Stimulated activated CD4-positive, alpha-beta T cell treated with anti-CD3 and anti-CD28 coated beads, Interleukin-1b, Interleukin-23, amount 100 ng/mL, for 24 hours (primary cell): Measurements from ENCODE around the gene TRAF2.
A peak's percentile ranks its signal among the peaks of the same experiment; 100 is the strongest.

Experiments
- DNase-seq, 4 experiments: peaks; one replicate each; pipeline ENCODE4 v3.0.0-alpha.2; 2020; ENCODE audit warnings: low read depth in 4 of 4, low spot score in 1 of 4

Gene TRAF2

DNA sequence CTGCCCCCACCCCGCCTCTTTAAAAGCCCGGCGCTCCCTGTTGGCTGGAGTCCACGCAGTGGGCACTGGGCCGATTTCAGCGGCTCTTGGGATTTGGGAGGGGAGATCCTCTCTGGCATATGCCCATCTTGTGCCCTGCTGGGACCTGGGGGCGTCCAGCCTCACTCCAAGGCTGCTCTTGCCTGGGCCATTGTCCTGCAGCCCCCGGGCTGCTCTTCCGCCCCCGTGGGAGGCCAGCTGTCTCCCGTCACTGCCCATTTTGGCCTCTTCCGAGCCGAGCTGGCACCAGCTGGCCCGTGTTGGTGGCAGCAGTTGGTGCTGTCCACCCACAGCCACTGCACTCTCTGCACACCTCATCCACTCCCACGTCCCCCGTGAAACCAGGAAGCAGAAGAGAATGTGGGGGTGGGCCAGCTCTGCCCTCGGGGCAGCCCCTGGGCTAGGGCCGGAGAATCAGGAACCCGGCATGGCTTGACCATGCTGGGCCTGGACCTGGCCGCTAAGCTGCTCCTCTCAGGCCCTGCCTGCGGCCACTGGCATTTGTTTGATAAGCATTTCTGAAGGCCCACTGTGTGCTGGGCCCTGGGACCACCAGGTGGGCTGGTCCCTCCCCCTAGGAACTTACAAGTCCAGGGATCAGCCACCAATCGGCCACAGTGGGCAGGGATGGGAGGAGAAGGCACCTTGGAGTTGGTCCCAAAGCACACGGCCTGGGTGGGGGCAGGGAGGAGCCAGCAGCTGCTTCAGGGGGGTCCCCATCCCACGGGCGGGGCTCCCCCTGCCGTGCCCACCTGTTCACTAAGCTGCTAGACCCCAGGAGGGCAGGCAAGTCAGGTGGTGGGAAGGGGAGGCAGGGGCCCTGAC lies 60.9 kb downstream of the TRAF2 start:
- DNase-seq, result no peak

DNA sequence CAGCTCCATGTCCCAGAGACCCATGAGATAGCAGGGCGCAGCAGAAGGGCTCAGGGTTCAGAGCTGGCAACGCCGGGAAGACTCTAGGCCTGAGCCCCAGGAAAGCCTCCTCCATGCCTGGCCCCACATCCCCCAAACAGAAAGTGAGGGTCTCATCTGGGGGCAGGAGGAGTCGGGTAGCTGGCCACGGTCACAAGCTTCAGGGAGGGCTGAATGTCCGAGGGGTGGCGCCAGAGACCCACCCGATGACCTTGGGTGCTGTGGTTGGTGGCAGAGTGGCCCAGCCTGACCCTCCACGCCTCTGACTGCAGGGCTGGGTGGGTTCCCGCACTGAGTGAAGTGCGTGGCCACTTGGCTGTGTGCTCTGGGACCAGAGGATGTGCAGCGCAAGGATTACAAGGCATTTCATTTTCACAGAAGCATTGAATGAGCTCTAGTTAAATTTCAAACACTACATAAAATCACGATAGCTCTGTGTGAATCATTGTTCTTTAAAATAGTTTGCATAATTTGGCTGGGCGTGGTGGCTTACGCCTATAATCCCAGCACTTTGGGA lies 61.7 kb downstream of the TRAF2 start:
- no peak for DNase-seq

DNA sequence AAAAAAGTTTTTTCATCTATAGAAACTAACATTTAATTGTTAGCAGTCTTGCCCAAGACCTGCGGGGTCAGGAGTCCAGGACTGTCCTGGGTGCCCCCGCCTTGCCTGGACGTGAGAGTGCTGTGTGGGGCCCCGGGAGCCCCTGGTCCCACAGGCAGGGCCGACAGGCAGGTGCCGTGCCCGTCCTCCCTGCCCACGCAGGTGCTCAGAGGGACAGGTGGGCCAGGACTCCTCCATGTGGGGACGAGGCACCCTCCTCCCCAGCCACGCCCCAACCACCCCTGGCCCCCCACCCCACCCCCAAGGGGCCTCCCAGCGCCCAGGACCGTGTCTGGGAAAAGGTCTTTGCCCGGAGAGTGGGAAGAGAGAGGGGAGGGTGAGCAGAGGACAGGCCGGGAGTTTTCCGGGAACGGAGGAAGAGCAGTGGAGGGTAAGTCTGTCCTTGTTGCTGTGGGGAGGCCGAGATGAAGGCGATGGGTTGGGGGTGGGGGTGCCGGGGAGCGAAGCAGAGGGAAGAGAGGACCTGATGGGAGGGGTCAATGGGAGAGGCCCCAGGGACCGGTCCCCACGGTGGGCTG lies 63.0 kb downstream of the TRAF2 start:
- DNase-seq, result no peak

DNA sequence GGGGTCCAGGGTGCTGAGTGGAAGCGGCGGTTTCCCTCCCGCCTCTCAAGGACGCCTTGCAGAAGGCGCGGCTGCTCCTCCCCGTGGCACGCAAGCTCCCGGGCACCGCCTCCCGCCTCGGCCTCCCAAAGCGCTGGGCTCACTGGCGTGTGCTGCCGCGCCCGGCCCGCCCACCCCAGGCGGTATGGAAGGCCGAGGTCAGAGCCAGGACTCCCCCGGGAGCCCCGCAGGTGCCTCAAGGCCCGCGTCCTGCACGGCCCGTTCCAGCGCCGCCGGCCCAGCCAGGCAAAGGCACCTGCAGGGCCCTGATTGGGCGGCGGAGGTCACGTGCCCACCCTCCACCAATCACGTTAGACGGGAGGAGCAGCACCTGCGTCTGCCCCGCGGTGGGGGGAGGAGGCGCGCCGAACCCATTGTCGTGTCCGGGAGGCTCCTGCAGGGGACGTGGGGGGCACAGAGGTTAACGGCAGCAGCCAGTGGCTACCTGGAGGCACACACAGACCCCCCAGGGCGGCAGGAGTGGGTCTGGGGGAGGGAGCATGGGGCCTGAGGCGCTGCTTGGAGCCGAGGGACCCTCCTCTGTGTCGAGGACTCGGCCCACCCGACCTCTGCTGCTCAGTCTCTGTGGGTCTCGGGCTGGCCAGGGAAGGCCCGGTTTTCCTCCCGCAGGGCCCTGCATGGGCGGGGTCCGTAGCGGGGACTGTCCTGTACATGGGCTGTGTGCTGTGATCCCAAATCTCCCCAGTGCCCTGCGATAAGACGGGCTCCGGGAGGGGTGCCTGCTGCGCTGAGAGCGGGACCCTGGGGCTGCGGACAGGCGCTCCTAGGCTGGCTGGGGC lies 63.7 kb downstream of the TRAF2 start:
- DNase-seq, result peak; percentile 81 to 97 (median 90)

DNA sequence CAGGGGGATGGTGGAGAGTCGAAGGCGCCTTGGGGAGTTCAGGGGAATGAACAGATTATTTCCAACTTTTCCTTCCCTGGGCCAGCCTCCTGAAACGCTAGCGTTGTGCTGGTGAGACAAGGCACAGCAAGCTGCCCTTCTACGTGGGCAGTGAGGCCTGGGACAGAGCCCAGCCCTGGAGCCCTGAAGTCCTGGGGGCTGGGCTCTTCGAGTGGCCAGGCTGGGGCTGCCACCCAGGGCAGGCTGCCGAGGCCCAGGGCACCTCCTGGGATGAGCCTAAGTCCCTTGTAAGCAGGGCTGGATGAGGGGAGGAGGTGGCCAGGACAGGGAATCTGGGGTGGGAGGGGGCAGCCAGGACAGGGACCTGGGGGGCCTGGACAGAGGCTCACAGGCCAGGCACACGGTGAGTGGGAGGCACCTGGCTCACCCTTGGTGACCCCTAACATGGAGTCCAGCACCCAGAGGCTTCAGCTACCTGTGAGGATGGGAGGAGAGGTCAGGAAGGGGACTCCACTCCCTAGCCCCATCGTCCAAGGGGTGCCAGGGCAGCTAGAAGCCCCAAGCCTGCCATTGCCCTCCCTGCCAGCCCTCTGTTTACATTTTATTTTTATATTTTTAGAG lies 64.5 kb downstream of the TRAF2 start:
- no peak for DNase-seq

DNA sequence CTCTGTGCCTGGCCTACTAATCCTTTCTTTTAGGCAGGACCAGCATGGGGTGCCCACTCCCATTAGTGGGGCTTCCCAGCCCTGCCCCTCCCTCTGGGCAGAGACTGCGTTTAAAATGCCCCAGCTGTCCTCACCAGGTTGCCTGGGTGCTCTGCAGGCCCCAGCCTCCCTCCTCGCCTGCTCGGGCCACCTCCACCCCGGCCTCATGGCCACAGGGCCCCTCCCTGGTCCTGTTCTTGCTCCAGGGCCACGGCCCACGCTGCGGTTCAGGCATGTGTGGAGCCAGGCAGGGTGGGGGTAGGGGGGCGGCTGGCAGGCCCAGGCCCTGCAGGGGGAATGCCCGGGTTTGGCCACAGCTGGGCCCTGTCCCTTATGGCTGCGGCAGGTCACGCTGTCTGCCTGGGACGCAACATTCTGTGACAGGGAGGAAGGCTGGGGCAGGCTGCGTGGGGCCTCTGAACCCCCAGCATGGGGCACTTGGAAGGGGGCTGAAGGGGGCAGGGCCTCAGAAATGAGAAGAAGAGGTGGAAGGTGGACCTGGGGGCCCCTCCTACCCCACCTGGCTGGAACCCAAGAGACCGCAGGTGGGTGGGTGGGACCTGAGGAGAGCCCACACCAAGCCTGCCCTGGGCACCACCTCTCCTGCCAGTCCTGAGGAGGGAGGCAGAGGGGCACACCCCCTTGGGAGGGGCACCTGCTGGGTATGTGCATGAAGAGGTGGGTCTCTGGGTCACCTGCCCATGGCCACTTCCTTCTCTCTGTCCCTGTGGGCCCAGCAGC lies 65.4 kb downstream of the TRAF2 start, which contains the start of gene LCN12:
TSS of gene LCN12 (plus strand) at position 733 of the 780 bp plus-strand sequence. CDS start 55 bp downstream, outside the sequence.
- DNase-seq, result no peak

DNA sequence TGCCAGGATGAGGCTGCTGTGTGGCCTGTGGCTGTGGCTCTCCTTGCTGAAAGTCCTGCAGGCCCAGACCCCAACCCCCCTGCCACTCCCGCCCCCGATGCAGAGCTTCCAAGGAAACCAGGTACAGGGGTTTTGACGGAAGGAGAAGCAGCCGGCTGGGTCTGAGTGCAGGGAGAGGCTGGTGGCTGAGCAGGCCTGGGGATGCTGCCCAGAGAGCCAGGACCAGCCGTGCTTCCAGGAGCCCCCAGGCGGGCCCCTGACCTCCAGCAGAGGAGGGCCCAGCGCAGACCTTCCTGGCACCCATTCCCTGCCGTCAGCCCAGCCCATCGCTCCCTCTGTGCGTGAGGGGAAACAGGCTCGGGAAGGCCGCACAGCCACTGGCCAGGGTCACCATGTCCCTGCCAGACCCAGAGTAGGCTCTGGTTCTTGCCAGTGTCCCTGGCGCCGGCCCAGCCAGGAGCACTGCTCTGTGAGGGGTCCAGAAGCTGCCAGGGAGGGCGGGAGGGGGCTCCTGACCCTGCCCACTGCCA lies 66.1 kb downstream of the TRAF2 start:
- DNase-seq, result no peak

DNA sequence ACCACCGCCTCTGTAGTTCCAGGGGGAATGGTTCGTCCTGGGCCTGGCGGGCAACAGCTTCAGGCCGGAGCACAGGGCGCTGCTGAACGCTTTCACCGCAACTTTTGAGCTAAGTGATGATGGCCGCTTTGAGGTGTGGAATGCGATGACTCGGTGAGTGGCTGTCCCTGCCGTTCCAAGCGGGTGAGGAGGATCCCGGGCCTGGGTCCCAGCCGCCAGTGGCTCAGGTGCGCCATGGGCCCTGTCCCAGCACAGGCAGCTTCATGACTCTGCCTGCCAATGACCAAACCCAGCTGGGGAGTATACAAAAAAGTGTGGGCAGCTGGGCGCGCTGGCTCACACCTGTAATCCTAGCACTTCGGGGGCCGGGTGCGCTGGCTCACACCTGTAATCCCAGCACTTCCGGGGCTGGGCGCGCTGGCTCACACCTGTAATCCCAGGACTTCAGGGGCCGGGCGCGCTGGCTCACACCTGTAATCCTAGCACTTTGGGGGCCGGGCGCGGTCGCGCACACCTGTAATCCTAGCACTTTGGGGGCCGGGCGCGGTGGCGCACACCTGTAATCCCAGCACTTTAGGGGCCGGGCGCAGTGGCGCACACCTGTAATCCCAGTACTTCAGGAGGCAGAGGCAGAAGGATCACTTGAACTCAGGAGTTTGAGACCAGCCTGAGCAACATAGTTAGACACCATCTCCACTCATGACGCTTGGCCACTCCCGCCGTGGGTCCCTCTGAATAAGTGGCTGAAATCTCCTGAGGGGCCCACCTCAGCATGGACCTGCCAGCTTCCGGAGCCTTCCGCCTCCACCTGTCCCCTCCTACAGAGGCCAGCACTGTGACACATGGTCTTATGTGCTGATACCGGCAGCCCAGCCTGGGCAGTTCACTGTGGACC lies 66.8 kb downstream of the TRAF2 start:
- DNase-seq, result no peak

DNA sequence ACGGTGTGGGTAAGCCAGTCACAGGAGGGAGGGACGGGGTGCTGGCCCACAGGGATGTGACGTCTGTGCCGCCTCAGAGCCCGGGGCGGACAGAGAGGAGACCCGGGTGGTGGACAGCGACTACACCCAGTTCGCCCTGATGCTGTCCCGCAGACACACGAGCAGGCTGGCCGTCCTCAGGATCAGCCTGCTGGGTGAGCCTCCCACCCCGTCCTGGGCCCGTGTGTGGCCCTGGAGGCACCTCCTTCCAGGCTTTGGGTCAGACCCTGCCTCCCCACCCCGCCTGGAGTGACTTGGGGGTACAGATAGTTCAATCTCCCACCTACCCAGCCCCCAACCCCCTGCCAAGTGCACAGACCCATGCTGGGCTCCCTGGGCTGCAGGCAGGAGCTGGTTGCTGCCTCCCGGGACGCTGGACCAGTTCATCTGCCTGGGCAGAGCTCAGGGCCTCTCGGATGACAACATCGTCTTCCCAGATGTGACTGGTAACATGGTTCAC lies 67.5 kb downstream of the TRAF2 start:
- DNase-seq, result no peak

DNA sequence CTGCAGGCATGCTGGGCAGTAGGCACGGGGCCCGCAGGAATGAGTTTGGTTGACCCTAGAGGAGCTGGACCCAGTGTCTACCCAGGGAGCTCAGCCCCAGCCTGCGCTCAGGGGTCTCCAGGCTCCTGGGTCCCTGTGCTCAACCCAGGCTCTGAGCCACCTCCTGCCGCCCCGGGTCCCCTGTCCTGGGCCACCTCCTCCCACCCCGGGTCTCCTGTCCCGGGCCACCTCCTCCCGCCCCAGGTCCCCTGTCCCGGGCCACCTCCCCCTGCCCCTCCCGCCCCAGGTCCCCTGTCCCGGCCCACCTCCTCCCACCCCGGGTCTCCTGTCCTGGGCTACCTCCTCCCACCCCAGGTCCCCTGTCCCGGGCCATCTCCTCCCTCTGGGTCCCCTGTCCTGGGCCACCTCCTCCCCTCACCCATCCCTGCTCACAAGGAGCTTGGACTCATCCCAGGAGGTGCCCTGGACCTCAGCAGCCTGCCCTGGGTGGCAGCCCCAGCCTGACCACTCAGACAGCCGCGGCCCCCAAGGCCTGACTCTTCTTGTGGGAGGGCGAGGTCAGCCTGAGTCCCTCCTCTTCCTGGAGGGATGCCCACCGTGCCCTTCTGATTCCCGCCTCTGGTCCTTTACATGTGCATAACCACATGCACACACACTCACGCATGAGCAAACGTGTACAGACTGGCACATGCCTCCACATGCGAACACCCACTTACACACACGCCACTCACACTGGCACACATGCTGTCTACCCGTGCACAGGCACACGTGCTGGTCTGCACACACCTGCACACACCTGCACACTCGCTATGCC lies 68.2 kb downstream of the TRAF2 start:
- no peak for DNase-seq

DNA sequence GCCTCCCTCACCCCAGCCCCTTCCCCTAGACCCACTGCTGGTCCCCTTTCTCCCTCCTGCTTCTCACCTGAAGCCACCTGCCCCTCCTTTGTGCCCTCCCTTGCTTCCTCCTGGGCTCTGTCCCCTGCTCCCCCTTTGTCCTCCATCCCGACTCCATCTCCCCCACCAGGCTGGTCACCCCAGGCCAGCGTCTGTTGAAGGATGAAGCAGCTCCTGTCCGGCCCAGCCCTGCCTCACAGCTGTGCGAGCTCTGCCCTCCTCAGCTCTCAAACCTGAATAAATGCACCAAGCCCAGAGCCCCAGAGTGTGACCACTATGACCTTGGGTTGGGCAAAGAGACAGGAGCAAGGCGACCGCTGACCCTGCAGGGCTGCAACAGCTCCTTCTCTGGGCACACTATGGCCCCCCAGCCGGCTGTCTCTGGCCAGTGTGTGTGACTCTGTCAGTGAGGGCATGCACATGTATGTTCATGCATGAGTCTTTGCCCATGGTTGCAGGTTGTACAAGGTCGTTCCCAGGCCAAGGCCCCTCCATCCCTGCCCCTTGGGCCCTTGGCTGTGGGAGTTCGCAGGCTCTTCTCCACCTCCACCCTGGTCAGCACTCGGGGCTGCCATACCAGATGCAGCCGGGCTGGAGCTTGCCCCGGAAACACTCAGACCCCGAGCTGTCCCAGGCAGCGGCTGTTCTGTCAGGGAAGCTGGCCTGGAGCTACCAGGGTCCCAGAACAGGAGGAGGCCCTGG lies 69.1 kb downstream of the TRAF2 start:
- DNase-seq, result no peak

DNA sequence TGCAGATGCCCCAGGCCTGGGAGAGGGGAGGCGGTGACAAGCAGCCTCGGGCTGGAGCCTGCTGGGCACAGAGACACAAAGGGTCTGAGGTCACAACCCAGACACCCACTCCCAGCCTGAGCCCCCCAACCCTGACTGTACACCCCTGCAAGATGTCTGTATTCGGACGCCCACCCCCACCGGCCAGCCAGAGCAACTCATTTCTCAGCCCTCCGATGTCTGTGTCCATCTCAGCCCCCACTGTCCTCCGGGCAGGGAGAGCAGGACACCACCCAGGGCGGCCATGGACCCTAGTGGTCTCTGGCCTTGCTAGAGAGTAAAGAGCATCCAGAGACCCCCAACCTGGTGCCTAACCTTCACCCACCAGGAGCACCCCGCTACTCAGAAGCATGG lies 69.6 kb downstream of the TRAF2 start:
- no peak for DNase-seq

DNA sequence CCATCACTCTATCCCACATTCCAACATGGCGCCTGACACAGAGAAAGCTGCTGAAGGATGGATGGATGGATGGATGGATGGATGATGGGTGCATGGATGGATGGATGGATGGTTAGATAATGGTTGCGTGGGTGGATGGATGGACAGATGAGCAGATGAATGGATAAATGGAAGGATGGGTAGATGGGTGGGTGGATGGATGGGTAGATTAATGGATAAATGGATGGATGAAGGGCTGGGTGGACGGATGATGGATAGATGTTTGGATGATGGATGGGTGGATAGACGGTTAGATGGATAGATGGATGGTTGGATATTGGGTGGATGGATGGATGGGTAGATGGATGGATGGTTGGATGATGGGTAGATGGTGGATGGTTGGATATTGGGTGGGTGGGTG lies 70.3 kb downstream of the TRAF2 start:
- no peak for DNase-seq

DNA sequence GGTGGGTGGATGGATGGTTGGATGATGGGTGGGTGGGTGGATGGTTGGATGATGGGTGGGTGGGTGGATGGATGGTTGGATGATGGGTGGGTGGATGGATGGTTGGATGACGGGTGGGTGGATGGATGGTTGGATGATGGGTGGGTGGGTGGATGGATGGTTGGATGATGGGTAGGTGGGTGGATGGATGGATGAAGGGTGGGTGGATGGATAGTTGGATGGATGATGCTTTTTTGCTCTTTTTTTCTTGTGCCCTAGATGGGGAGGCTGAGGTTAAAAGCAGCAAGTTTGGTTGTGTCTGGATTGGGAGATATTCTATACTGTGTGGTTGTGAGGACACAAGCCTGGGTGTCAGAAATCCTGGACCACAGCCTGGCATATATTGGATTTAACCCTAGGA lies 71.1 kb downstream of the TRAF2 start:
- no peak for DNase-seq

DNA sequence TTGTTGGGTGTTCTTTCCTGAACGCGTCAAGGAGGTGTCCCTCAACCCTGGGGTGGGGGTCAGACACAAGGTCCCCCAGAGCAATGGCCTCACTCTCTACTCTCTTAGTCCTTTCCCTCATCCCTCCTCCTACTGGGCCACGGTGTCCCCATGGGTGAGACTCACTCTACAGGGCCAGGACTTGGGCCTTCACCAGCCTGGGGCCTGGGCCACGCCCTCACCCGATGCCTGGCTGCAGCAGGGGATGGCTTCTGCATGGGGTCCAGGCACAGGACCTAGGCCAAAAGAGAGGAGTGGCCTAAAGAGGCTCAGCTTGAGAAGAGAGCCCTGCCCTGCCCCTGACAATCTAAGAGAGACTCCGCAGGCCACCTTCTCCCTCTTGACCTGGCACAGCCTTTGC lies 71.6 kb downstream of the TRAF2 start:
- no peak for DNase-seq

DNA sequence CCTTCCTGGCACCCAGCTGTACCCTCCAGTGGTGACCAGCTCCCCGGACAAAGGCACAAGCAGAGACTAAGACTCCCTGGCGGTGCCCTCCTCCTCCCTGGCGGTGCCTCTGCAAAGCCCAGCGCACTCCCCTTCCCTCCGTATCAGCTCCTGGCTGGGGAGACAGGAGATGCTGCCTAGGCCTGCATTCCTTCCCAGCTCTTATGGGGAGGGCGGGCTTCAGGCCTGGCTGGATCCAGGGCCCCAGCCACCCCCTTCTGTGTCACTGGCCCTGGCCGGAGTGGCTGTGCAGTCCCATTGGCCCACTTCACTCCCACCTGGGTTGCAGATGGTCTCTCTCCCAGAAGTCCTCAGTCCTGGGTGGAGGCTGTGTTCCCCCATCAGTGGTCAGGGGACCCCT lies 72.2 kb downstream of the TRAF2 start:
- DNase-seq, result no peak
